PC-3 (cell line): Measurements from ENCODE around the gene DMD. TPM values are rescaled to one million over a fixed set of nuclear protein-coding genes. Genes with fewer than 3 reads are reported as not detected.

Experiments used
- ATAC-seq: fragments of 200-7000 bp; cut with Tn5 transposase; 2 replicates; pipeline ENCODE4 v1.9.1; 2020; ENCODE audit warnings: mild to moderate bottlenecking, moderate library complexity
- BruUV-seq: library from RNA; stranded (reverse); fragments of 400-500 nt; replicated peaks from 2 replicates; lab custom pipeline; 2021; lab: Mats Ljungman, UMichigan
- CTCF ChIA-PET: fragments of 300-600 bp; sonication (Branson Sonifier 250); formaldehyde crosslinking; loops from one replicate; lab custom pipeline; 2022; ENCODE audit warnings: antibody characterized with exemption; lab: Charles Lee
- POLR2A ChIA-PET: fragments of 300-600 bp; sonication (Branson Sonifier 250); formaldehyde crosslinking; loops from one replicate; lab custom pipeline; 2022; ENCODE audit warnings: antibody characterized with exemption; ENCODE audit not compliant: unreplicated experiment; lab: Charles Lee
- DNase-seq: peaks from one replicate; pipeline ENCODE4 v3.0.0-alpha.2; 2015
- H2AFZ ChIP-seq: fragments of 300-600 bp; sonication (generic); 2 replicates; pipeline ENCODE4 v1.6.0; 2016; ENCODE audit warnings: antibody characterized with exemption, low read length
- H3F3A ChIP-seq: fragments of 300-600 bp; sonication (generic); one replicate; pipeline ENCODE4 v1.6.0; 2017; ENCODE audit warnings: antibody characterized with exemption, low read length, control low read depth, mild to moderate bottlenecking; ENCODE audit not compliant: unreplicated experiment
- H3K27ac ChIP-seq: fragments of 300-600 bp; sonication (generic); 2 replicates; pipeline ENCODE4 v1.5.1; 2016; ENCODE audit warnings: mild to moderate bottlenecking, low read length
- H3K27me3 ChIP-seq: fragments of 300-600 bp; sonication (generic); 2 replicates; pipeline ENCODE4 v1.6.1; 2016; ENCODE audit warnings: low read length, mixed read lengths
- H3K36me3 ChIP-seq: fragments of 300-600 bp; sonication (generic); 2 replicates; pipeline ENCODE4 v1.6.1; 2016; ENCODE audit warnings: low read depth, mixed run types, low read length, mixed read lengths
- H3K4me1 ChIP-seq: fragments of 300-600 bp; sonication (generic); 2 replicates; pipeline ENCODE4 v1.5.1; 2016; ENCODE audit warnings: low read length; ENCODE audit not compliant: insufficient read depth
- H3K4me2 ChIP-seq: fragments of 300-600 bp; sonication (generic); 2 replicates; pipeline ENCODE4 v1.6.0; 2016; ENCODE audit warnings: low read length
- H3K4me3 ChIP-seq: fragments of 300-600 bp; sonication (generic); 2 replicates; pipeline ENCODE4 v1.5.1; 2016; ENCODE audit warnings: mild to moderate bottlenecking, low read length, mixed read lengths
- H3K79me2 ChIP-seq: fragments of 300-600 bp; sonication (generic); 2 replicates; pipeline ENCODE4 v1.6.1; 2017; ENCODE audit warnings: low read length, mixed read lengths
- H3K9ac ChIP-seq: fragments of 300-600 bp; sonication (generic); 2 replicates; pipeline ENCODE4 v1.6.0; 2016; ENCODE audit warnings: mild to moderate bottlenecking, low read length
- H3K9me2 ChIP-seq: fragments of 300-600 bp; sonication (generic); replicated peaks from 2 replicates; pipeline ENCODE4 v1.6.1; 2016; ENCODE audit warnings: mixed run types, low read length, mixed read lengths
- H3K9me3 ChIP-seq: fragments of 300-600 bp; sonication (generic); 2 replicates; pipeline ENCODE4 v1.6.1; 2016; ENCODE audit warnings: low read length, mixed read lengths
- H4K20me1 ChIP-seq: fragments of 300-600 bp; sonication (generic); 2 replicates; pipeline ENCODE4 v1.6.1; 2016; ENCODE audit warnings: low read length, mixed read lengths
- EZH2 ChIP-seq: fragments of 300-600 bp; sonication (generic); IDR thresholded peaks from one replicate; pipeline ENCODE4 v1.6.1; 2017; ENCODE audit warnings: antibody characterized with exemption, mild to moderate bottlenecking, low read length; ENCODE audit not compliant: unreplicated experiment
- EZH2phosphoT487 ChIP-seq: fragments of 300-600 bp; sonication (generic); IDR thresholded peaks from 2 replicates; pipeline ENCODE4 v1.6.1; 2018; ENCODE audit warnings: mild to moderate bottlenecking, antibody characterized with exemption, low read length, borderline replicate concordance
- intact Hi-C: fragments of 100-400 bp; cut with micrococcal nuclease; formaldehyde crosslinking; loops from 2 replicates; pipeline ENCODE4 v1.9.0; 2023
- total RNA-seq: library from RNA; depleted of rRNA; stranded (reverse); fragments of >200 nt; gene quantifications from 2 replicates; pipeline ENCODE4 v1.2.3, GENCODE V29; 2014
- TF ChIP-seq, protein P1 (sequence below): fragments of 300-600 bp; sonication (generic); conservative IDR thresholded peaks from 2 replicates; pipeline ENCODE4 v1.5.1; 2017; ENCODE audit warnings: antibody characterized with exemption, low read depth, mild to moderate bottlenecking, low read length

Gene DMD
- total RNA-seq, 1 experiment from 2014 or later: not detected

DNA sequence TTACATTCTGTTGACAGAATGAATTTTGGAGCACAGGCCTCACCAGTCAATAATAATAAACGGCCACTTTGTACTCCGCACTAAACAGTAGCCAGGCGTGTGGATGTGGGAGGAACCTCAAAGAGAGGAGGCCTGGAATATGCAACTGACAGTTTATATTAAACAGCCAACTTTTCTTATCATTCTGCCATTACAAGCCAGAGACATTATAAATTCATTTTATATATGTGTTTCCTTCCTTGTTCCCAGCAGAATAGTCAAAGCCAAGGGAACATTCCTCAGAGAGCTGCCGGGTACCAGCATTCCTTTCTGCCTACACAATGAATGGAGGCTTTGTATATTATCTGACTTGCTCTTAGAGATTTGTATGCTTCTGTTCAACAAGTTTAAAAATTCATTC, 1703.0 kb downstream of the DMD start:
- no TSS peak for BruUV-seq
- H3K36me3 ChIP-seq: no peaks in the 10 kb centered on the region
- no peaks in the 10 kb centered on the region for H3F3A ChIP-seq
- no peak overlapping the region for H3K4me3 ChIP-seq
- CTCF ChIA-PET: no interaction called here
- no peak overlapping the region for H3K27ac ChIP-seq
- no peaks in the 10 kb centered on the region for H3K9me2 ChIP-seq
- no peak overlapping the region for H2AFZ ChIP-seq
- no peak overlapping the region for H3K4me2 ChIP-seq
- no peaks in the 10 kb centered on the region for H4K20me1 ChIP-seq
- no peak for DNase-seq
- intact Hi-C loops: no loop called here
- no peaks in the 10 kb centered on the region for H3K9me3 ChIP-seq
- POLR2A ChIA-PET: no interaction called here
- H3K4me1 ChIP-seq: no peaks in the 10 kb centered on the region
- TF ChIP-seq EZH2: no peak
- TF ChIP-seq, protein P1, sequence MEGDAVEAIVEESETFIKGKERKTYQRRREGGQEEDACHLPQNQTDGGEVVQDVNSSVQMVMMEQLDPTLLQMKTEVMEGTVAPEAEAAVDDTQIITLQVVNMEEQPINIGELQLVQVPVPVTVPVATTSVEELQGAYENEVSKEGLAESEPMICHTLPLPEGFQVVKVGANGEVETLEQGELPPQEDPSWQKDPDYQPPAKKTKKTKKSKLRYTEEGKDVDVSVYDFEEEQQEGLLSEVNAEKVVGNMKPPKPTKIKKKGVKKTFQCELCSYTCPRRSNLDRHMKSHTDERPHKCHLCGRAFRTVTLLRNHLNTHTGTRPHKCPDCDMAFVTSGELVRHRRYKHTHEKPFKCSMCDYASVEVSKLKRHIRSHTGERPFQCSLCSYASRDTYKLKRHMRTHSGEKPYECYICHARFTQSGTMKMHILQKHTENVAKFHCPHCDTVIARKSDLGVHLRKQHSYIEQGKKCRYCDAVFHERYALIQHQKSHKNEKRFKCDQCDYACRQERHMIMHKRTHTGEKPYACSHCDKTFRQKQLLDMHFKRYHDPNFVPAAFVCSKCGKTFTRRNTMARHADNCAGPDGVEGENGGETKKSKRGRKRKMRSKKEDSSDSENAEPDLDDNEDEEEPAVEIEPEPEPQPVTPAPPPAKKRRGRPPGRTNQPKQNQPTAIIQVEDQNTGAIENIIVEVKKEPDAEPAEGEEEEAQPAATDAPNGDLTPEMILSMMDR: no peak
- no peak for TF ChIP-seq EZH2phosphoT487
- H3K79me2 ChIP-seq: no peaks in the 10 kb centered on the region
- no peak for ATAC-seq
- no peaks in the 10 kb centered on the region for H3K27me3 ChIP-seq
- H3K9ac ChIP-seq: no peak overlapping the region

DNA sequence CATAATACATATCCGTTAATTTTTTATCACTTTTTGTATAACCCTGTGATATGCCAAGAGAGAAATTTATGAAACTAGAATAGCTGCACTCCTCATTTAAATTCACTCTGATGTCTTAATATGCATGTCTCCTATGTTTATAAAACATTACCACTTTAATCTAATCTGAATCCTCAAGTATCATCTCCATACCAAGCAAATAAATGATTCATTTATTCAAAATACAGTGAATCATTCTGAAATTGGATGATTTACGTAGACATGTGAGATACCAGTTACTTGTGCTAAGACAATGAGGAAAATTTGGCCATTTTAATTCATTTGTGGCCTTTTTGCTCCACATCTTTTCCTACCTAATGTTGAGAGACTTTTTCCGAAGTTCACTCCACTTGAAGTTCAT, 1704.4 kb downstream of the DMD start:
- Histone ChIP-seq H3K79me2 (no peaks in the 10 kb centered on the region), H3K4me1 (no peaks in the 10 kb centered on the region), H3K9me3 (no peaks in the 10 kb centered on the region), H3K4me2 (no peak overlapping the region), H4K20me1 (no peaks in the 10 kb centered on the region), H3K9me2 (no peaks in the 10 kb centered on the region), H3F3A (no peaks in the 10 kb centered on the region), H3K27ac (no peak overlapping the region), H3K36me3 (no peaks in the 10 kb centered on the region), H3K9ac (no peak overlapping the region), H3K4me3 (no peak overlapping the region), H3K27me3 (no peaks in the 10 kb centered on the region), H2AFZ (no peak overlapping the region)
- ATAC-seq (no peak), DNase-seq (no peak)
- no peak for TF ChIP-seq EZH2
- TF ChIP-seq, protein P1: no peak
- TF ChIP-seq EZH2phosphoT487: no peak
- ChIA-PET CTCF (no interaction called here), POLR2A (no interaction called here)
- intact Hi-C loops: no loop called here
- no TSS peak for BruUV-seq

DNA sequence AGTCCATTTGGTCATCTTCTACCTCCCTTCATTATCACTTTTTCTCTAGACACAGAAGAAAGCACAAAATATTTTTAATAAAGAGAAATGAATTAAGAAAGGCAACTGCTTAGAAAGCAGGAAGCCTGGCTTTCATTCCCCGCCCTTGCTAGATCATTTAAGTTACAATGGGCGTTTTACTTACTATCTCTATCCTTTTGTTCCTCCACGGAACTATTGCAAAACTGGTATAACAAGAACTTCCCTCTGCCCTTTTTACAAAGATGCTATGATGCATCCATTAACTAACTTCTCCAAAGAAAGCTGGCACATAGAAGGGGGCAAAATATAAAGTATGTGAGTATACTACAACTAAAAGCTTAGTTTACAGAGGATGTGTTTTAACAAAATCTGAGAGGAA, 1705.0 kb downstream of the DMD start:
- H3K79me2 ChIP-seq: no peaks in the 10 kb centered on the region
- ChIA-PET CTCF (no interaction called here), POLR2A (no interaction called here)
- no peak overlapping the region for H3K4me3 ChIP-seq
- ATAC-seq (no peak), DNase-seq (no peak)
- H3K4me1 ChIP-seq: no peaks in the 10 kb centered on the region
- no peaks in the 10 kb centered on the region for H3K9me3 ChIP-seq
- H3K27me3 ChIP-seq: no peaks in the 10 kb centered on the region
- TF ChIP-seq EZH2phosphoT487 (no peak), EZH2 (no peak)
- TF ChIP-seq, protein P1: no peak
- no peaks in the 10 kb centered on the region for H3F3A ChIP-seq
- no peaks in the 10 kb centered on the region for H4K20me1 ChIP-seq
- H2AFZ ChIP-seq: no peak overlapping the region
- no peak overlapping the region for H3K4me2 ChIP-seq
- H3K27ac ChIP-seq: no peak overlapping the region
- intact Hi-C loops: no loop called here
- BruUV-seq: no TSS peak
- no peaks in the 10 kb centered on the region for H3K9me2 ChIP-seq
- no peak overlapping the region for H3K9ac ChIP-seq
- H3K36me3 ChIP-seq: no peaks in the 10 kb centered on the region
